IMR-90 (cell line): ENCODE measurements around the gene FDPS.

Experiments used
- BHLHE40 ChIP-seq: fragments of 150-350 bp; IDR thresholded peaks from 2 replicates; pipeline ENCODE4 v1.6.1; 2016; ENCODE audit warnings: mild to moderate bottlenecking, low read depth, low read length
- CEBPB ChIP-seq: IDR thresholded peaks from 2 replicates; pipeline ENCODE4 v1.6.1; 2012; ENCODE audit warnings: low read depth, low read length, improper control_type of control experiment
- CHD1 ChIP-seq: IDR thresholded peaks from 2 replicates; pipeline ENCODE4 v1.6.1; 2012; ENCODE audit warnings: low read depth, low read length, improper control_type of control experiment
- CTCF ChIP-seq: conservative IDR thresholded peaks from 2 replicates; pipeline ENCODE4 v1.5.1; 2012; ENCODE audit warnings: mild to moderate bottlenecking, low read depth, low read length, improper control_type of control experiment
- FOS ChIP-seq: fragments of 150-350 bp; IDR thresholded peaks from 2 replicates; pipeline ENCODE4 v1.6.1; 2016; ENCODE audit warnings: low read depth, low read length
- MAFK ChIP-seq: IDR thresholded peaks from 2 replicates; pipeline ENCODE4 v1.6.1; 2012; ENCODE audit warnings: low read depth, low read length, improper control_type of control experiment
- MXI1 ChIP-seq: IDR thresholded peaks from 2 replicates; pipeline ENCODE4 v1.6.1; 2012; ENCODE audit warnings: low read depth, mild to moderate bottlenecking, low read length, moderate library complexity, borderline replicate concordance
- POLR2A ChIP-seq: IDR thresholded peaks from 2 replicates; pipeline ENCODE4 v1.6.1; 2012; ENCODE audit warnings: mild to moderate bottlenecking, low read depth, low read length
- RAD21 ChIP-seq: IDR thresholded peaks from 2 replicates; pipeline ENCODE4 v1.6.1; 2012; ENCODE audit warnings: low read length, improper control_type of control experiment
- RCOR1 ChIP-seq: IDR thresholded peaks from 2 replicates; pipeline ENCODE4 v1.6.1; 2012; ENCODE audit warnings: mild to moderate bottlenecking, low read length, improper control_type of control experiment; ENCODE audit not compliant: insufficient replicate concordance
- RFX5 ChIP-seq: IDR thresholded peaks from 2 replicates; pipeline ENCODE4 v1.8.0; 2012; ENCODE audit warnings: low read depth, mild to moderate bottlenecking, low read length, moderate library complexity
- SMC3 ChIP-seq: fragments of 150-350 bp; IDR thresholded peaks from 2 replicates; pipeline ENCODE4 v1.6.1; 2016; ENCODE audit warnings: low read depth, mild to moderate bottlenecking, antibody characterized with exemption, low read length, moderate library complexity
- USF2 ChIP-seq: fragments of 150-350 bp; IDR thresholded peaks from 2 replicates; pipeline ENCODE4 v1.6.1; 2017; ENCODE audit warnings: mild to moderate bottlenecking, antibody characterized with exemption, low read length, low read depth

DNA sequence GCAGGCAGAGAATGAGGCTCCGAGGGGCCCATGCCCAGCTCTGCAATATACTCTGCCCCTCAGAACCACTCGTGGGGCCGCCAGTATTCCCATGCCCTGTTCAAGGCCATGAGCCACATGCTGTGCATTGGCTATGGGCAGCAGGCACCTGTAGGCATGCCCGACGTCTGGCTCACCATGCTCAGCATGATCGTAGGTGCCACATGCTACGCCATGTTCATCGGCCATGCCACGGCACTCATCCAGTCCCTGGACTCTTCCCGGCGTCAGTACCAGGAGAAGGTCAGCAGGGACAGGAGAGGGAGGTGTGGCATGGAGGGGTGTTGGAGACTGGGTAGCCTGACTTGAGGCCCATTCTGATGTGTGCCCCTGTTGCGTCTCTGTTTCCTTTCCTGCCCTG, 24.2 kb upstream of the FDPS start:
- TF ChIP-seq POLR2A (no peak), CTCF (no peak), SMC3 (no peak), CHD1 (no peak), BHLHE40 (no peak), MXI1 (no peak), FOS (no peak), RFX5 (no peak), CEBPB (no peak), USF2 (no peak), MAFK (no peak), RCOR1 (no peak), RAD21 (no peak)
